Activated CD4-positive, alpha-beta T cell treated with anti-CD3 and anti-CD28 coated beads, Interleukin-2, Interleukin-6, amounts not matched to agents 100 ng/mL and 50 ng/mL, durations not matched to agents 16 hours and 8 hours (primary cell): Measurements from ENCODE around the gene TBCCD1.
A peak's percentile ranks its signal among the peaks of the same experiment; 100 is the strongest.
"Not testable (repeated sequence)": the region's sequence is repeated elsewhere in the genome, so short reads cannot be mapped to it uniquely, and the experiment has no call there.

ENCODE experiments used
- DNase-seq: peaks from one replicate; pipeline ENCODE4 v3.0.0-alpha.2; 2020

TBCCD1 gene

DNA sequence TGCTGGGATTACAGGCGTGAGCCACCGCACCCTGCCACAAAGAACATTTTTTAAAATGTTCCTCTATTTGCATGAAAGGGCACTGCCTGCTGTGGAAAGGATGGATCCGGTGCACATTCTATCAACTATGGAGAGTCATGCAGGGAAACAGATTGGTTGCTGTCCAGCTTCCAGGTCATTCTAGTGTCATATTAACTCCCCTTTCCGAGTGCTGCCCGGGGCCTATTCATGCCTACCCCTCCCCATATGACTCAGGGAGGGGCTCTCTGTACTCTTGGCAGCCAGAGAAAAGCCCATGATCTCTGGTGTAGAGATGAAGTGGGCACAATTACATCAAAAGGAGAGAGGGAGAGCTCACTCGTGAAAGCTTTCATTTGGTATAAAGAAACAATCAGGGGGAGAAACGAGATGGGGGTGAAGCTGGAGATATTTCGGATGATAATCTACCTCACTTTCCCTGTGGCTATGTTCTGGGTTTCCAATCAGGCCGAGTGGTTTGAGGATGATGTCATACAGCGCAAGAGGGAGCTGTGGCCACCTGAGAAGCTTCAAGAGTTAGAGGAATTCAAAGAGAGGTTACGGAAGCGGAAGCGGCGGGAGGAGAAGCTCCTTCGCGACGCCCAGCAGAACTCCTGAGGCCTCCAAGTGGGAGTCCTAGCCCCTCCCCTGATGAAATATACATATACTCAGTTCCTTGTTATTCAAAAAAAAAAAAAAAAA, 29.6 kb upstream of the TBCCD1 start:
- DNase-seq = no peak

GRCh38 chr3:186594591-186595113, 27.5 kb upstream of the TBCCD1 start:
- DNase-seq = no peak

GRCh38 chr3:186593862-186594261, 26.7 kb upstream of the TBCCD1 start:
- DNase-seq = no peak

- DNase-seq = no peak
Observed at GRCh38 chr3:186592682-186593081, 25.5 kb upstream of the TBCCD1 start.

DNA sequence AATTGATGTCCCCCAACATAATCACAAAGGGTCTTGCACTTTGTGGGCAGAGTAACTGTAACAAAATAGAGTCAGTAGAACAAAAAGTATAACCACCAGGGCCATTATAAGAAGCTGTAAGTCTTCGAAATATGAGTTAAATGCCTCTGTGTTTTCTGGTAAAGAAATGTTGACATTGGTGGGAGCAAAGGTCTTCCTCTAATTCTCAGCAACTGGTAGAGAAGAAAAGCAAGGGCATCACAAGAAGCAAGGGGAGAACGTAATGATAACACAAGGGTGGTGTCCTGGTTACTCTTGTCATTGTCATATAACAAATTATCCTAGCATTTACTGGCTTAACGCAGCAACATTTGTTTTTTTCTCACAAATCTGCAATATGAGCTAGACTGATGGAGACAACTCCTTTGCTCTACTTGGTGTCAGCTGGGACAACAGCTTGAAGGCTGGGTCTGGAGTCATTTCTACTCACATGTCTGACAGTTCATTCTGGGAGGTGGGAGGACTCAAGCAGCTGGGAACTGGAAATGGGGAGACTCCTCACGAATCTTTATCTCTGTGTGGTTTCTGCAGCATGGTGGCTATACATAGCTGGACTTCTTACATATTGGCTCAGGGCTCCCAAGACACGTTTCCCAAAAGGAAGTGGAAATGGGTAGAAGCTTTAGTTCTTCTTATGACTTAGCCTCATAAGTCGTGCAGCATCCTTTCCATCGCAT, 23.6 kb upstream of the TBCCD1 start:
- DNase-seq = no peak

- DNase-seq = peak; percentile 25
Observed at GRCh38 chr3:186589856-186590579, 22.9 kb upstream of the TBCCD1 start.

- DNase-seq = no peak
Observed at GRCh38 chr3:186589121-186589520, 22.0 kb upstream of the TBCCD1 start.

- peak; percentile 39 for DNase-seq
Observed at GRCh38 chr3:186588632-186589031, 21.5 kb upstream of the TBCCD1 start.

DNA sequence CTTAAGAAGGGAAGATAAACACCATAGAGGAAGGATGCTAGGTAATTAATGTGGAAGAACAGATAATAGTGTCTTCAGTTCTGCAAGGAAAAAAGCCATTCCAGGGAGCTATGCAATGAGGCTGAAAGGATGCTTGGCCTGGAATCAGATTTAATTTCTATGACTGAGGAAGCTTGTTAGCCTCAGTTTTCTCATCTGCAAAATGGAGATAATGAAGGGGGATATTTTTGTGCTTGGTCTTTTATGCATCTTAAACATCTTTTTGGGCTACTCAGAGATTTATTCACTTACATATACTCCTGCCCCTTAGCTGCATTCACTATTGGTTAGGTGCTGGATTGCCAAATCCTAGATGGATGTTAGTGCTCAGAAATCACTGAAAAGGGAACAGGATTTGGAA, 20.0 kb upstream of the TBCCD1 start:
- no peak for DNase-seq

- DNase-seq = not testable (repeated sequence)
Observed at GRCh38 chr3:186586245-186586644, 19.1 kb upstream of the TBCCD1 start.

DNA sequence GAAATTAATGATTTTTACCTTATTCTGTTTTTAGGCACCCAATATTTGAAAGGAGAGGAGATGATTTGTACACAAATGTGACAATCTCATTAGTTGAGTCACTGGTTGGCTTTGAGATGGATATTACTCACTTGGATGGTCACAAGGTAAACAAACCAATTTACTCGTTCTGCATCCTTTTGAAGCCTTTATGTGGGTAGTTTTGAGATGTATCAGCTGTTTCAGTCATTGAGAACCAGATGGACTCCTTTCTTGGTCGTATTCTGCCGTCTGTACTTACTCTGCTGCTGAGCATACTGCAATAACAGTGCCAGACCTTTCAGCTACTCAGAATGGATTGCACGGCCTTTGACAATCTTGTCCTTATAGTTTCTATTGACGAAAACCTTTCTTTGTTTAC, 16.7 kb upstream of the TBCCD1 start:
- DNase-seq = peak; percentile 29

GRCh38 chr3:186582541-186582940, 15.4 kb upstream of the TBCCD1 start:
- no peak for DNase-seq

DNA sequence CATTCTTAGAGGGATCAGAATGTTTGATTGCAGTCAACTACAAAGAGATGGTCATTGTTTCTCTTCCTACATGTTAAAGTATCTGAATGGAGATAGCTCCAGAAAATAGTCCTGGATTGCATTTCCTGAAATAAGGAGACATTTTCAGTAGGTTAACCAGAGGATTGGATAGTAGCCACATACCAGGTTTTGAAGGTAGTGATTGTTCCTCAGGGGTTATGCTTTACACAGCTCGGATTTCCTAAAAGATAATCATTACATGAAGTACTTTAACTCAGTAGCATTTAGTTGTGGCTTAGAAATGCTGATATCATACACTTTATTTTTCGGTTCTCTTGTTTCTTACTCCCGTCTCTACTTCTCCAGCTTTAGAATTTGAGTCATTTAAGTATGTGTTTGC, 13.6 kb upstream of the TBCCD1 start:
- no peak for DNase-seq

- DNase-seq = no peak
Observed at GRCh38 chr3:186577521-186577920, 10.4 kb upstream of the TBCCD1 start.

GRCh38 chr3:186571644-186572013, 4.5 kb upstream of the TBCCD1 start:
- DNase-seq = no peak

- DNase-seq = no peak
Observed at GRCh38 chr3:186570941-186571643, 4.0 kb upstream of the TBCCD1 start.

DNA sequence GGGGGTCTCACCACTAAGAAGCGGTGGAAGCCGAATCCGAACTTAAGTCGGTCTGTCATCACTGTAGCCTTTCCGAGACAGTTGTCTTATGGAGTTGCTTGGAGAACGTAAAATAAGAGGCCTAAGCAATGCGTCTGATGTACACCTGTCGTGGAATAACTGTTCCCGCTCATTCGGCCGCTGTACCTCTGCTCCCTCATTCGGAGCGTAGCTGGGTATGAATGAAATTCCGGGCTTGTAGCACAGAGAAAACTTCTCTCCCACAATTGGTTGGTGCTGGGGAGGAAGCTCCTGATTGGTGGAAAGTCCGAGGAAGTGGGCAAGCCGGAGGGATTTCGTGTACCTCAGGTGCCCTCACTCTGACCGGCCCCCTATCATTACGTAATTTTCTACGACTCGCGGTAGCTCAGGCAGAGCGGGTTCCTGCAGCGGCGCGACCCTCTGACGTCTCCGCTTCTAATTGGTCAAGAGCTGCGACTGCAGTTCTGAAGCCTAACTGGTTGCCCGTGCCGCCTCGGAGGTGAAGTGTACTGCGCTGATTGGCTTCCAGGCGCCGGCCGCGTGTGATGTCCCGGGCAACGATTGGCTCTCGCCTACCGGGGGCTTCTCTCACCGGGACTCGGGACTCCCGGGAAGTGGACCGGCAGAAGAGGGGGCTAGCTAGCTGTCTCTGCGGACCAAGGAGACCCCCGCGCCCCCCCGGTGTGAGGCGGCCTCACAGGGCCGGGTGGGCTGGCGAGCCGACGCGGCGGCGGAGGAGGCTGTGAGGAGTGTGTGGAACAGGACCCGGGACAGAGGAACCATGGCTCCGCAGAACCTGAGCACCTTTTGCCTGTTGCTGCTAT, 3.2 kb upstream of the TBCCD1 start, which contains the start of gene DNAJB11:
Gene DNAJB11 (plus strand): TSS at position 625 of the 845 bp plus-strand sequence. CDS start 178 bp downstream, at position 803.
- peak; percentile 100 for DNase-seq

DNA sequence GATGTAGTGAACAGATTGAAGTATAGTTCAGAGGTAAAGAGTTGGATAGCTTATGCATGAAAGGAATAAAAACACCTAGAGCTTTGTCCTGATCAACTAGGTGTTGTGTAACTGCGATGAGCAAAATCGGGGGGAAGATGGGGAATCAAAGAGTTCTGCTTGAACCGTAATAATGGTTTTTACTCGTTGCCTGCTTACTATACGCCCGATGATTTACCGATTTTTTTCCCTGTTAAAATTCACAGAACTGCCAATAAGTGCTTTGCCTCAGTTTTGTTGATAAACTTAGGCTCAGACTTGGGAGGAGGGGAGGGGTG, 2.6 kb upstream of the TBCCD1 start:
- no peak for DNase-seq

- DNase-seq = not testable (repeated sequence)
Observed at GRCh38 chr3:186569361-186569760, 2.2 kb upstream of the TBCCD1 start.

DNA sequence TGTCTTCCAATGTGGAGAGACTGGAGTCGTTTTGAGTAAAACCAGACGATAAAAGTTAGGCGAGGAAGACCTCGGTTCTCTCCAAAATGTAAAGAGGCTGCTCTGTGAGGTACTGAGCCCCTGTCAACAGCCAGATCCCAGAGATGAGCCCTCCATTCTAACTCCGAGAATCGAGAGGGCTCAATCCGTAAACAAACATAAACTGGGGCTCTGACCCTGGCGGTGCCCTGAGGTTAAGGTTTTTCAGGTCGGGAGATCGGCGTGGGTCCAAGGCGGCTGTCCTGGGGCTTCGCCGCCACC, 417 bp downstream of the TBCCD1 start:
- no peak for DNase-seq

DNA sequence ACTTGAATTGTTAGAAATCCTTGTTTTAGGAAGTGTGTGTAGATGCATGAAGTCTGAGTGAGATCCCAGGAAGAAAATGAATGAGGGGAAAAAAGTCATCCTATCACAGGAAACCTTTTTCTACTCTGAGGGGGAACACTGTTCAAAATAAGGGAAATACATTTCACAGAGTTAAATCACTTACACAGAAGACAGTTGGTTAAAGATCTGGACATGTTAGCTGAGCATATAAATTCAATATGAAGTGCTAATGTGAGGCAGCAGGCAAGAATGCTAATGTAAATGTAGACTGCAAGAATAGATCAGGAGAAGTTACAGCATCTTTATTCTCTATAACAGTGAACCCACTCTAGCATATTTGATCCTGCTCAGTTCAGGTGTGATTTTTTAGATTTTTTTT, 2.6 kb downstream of the TBCCD1 start:
- DNase-seq = no peak

DNA sequence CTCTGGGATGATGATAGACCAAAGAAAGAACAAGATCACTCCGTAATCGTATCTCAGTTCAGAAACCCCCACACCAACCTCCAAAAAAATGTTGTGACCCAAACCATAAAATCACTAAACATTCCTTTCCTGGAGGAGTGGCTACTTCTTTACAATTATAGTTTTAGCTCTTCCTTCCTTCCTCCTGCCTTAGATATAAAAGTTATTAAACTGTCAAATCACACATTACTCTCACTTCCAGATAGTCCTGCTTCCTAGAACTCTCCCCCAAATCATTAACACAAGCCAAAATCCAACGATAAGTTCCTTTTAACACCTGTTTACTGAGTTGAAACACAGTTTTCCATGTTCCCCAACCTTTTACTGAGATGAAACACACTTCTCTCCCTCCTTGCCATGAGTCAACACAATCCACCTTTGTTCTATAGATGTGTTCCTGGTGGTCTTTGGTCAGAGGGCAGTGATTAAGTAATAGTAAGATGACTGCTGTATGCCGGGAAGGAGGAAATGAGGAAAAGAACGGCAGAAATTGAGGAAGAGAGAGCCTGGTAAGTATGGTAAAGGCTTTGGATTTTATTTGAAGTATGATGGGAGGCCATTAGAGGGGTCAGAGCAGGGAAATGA, 14.6 kb downstream of the TBCCD1 start:
- DNase-seq = no peak
